Activated CD8-positive, alpha-beta memory T cell treated with anti-CD3 and anti-CD28 coated beads, Interleukin-2, amount 10 ng/mL, durations not matched to agents 7 days and 5 days (primary cell): Measurements from ENCODE around the gene SYNJ2. TPM values are rescaled to one million over a fixed set of nuclear protein-coding genes. Genes with fewer than 3 reads are reported as not detected.

Experiments
- ATAC-seq: fragments of 150-1000 bp; cut with Tn5 transposase; one replicate; pipeline ENCODE4 v1.10.0; 2021; ENCODE audit warnings: moderate library complexity
- CTCF ChIA-PET: fragments of 350-600 bp; sonication (Branson Sonifier 250); formaldehyde crosslinking; loops from one replicate; lab custom pipeline; 2021; ENCODE audit warnings: antibody characterized with exemption; lab: Charles Lee
- DNase-seq: peaks from one replicate; pipeline ENCODE4 v3.0.0-alpha.2; 2020
- H3K27ac Mint-ChIP-seq: one replicate; pipeline ENCODE4 v1.8.0; 2021; ENCODE audit warnings: mild to moderate bottlenecking, mixed read lengths
- H3K27me3 Mint-ChIP-seq: one replicate; pipeline ENCODE4 v1.8.0; 2021; ENCODE audit warnings: mixed read lengths
- H3K36me3 Mint-ChIP-seq: one replicate; pipeline ENCODE4 v1.8.0; 2021; ENCODE audit warnings: mild to moderate bottlenecking, mixed read lengths
- H3K4me1 Mint-ChIP-seq: one replicate; pipeline ENCODE4 v1.8.0; 2021; ENCODE audit warnings: mixed read lengths
- H3K4me3 Mint-ChIP-seq: one replicate; pipeline ENCODE4 v1.8.0; 2021; ENCODE audit warnings: mild to moderate bottlenecking, moderate library complexity, mixed read lengths
- H3K9me3 Mint-ChIP-seq: one replicate; pipeline ENCODE4 v1.8.0; 2022; ENCODE audit warnings: low read depth, mixed read lengths
- total RNA-seq, 2 experiments: library from RNA; stranded (reverse); gene quantifications; one replicate each; pipeline ENCODE4 v1.2.3, GENCODE V29; 2021

The SYNJ2 gene
- total RNA-seq, 2 experiments from 2014 or later: 41.2 to 42.7 TPM

- Mint-ChIP-seq H3K4me1 (peaks cover 39% of the 10 kb centered on the region), H3K36me3 (peaks cover 17% of the 10 kb centered on the region), H3K4me3 (no peak overlapping the region), H3K27ac (no peak overlapping the region), H3K27me3 (no peaks in the 10 kb centered on the region), H3K9me3 (no peaks in the 10 kb centered on the region)
- no peak for DNase-seq
- CTCF ChIA-PET: interaction anchor here (0.9 to 1.5 kb wide), 3 partner anchors 8 to 40 kb away, joined by 3 to 4 read pairs (median 3); no protein-coding TSS in a partner anchor
- ATAC-seq: no peak
These were observed 84.6 kb downstream of the SYNJ2 start for GRCh38 chr6:158066136-158066781.

GRCh38 chr6:158067436-158068015 lies 85.9 kb downstream of the SYNJ2 start:
- CTCF ChIA-PET: no interaction called here
- DNase-seq: no peak
- Mint-ChIP-seq H3K27ac (no peak overlapping the region), H3K4me3 (no peak overlapping the region), H3K4me1 (peaks cover 48% of the 10 kb centered on the region), H3K36me3 (peaks cover 24% of the 10 kb centered on the region), H3K9me3 (no peaks in the 10 kb centered on the region), H3K27me3 (no peaks in the 10 kb centered on the region)
- no peak for ATAC-seq

GRCh38 chr6:158068156-158068892 lies 86.7 kb downstream of the SYNJ2 start:
- Mint-ChIP-seq H3K4me1 (peaks cover 49% of the 10 kb centered on the region), H3K36me3 (peaks cover 24% of the 10 kb centered on the region), H3K4me3 (no peak overlapping the region), H3K27me3 (no peaks in the 10 kb centered on the region), H3K27ac (peak overlapping the region; percentile 15), H3K9me3 (no peaks in the 10 kb centered on the region)
- CTCF ChIA-PET: no interaction called here
- no peak for ATAC-seq
- DNase-seq: no peak

GRCh38 chr6:158068893-158069799 lies 87.5 kb downstream of the SYNJ2 start:
- CTCF ChIA-PET: interaction anchor here (1.0 to 5.4 kb wide), 6 partner anchors 43 to 312 kb away, joined by 4 to 39 read pairs (median 4); no protein-coding TSS in a partner anchor
- H3K4me3 Mint-ChIP-seq: no peak overlapping the region
- peak overlapping the region; percentile 60 for H3K27ac Mint-ChIP-seq
- peaks cover 24% of the 10 kb centered on the region for H3K36me3 Mint-ChIP-seq
- no peaks in the 10 kb centered on the region for H3K9me3 Mint-ChIP-seq
- H3K27me3 Mint-ChIP-seq: no peaks in the 10 kb centered on the region
- no peak for DNase-seq
- H3K4me1 Mint-ChIP-seq: peaks cover 49% of the 10 kb centered on the region
- ATAC-seq: no peak

GRCh38 chr6:158069800-158070195 lies 88.1 kb downstream of the SYNJ2 start:
- Mint-ChIP-seq H3K9me3 (no peaks in the 10 kb centered on the region), H3K36me3 (peaks cover 28% of the 10 kb centered on the region), H3K4me1 (peaks cover 51% of the 10 kb centered on the region), H3K4me3 (no peak overlapping the region), H3K27me3 (no peaks in the 10 kb centered on the region), H3K27ac (no peak overlapping the region)
- DNase-seq (no peak), ATAC-seq (no peak)
- CTCF ChIA-PET: interaction anchor here (1.0 to 5.4 kb wide), 7 partner anchors 8 to 312 kb away, joined by 4 to 39 read pairs (median 5); no protein-coding TSS in a partner anchor

- no peak for ATAC-seq
- peaks cover 51% of the 10 kb centered on the region for H3K4me1 Mint-ChIP-seq
- CTCF ChIA-PET: interaction anchor here (1.1 to 5.4 kb wide), 6 partner anchors 9 to 313 kb away, joined by 3 to 39 read pairs (median 8); no protein-coding TSS in a partner anchor
- no peak overlapping the region for H3K4me3 Mint-ChIP-seq
- no peaks in the 10 kb centered on the region for H3K9me3 Mint-ChIP-seq
- H3K27me3 Mint-ChIP-seq: no peaks in the 10 kb centered on the region
- H3K36me3 Mint-ChIP-seq: peaks cover 31% of the 10 kb centered on the region
- no peak overlapping the region for H3K27ac Mint-ChIP-seq
- DNase-seq: no peak
These were observed 88.8 kb downstream of the SYNJ2 start for GRCh38 chr6:158070513-158070912.

GRCh38 chr6:158071121-158072082 lies 89.7 kb downstream of the SYNJ2 start:
- Mint-ChIP-seq H3K9me3 (no peaks in the 10 kb centered on the region), H3K4me1 (peaks cover 43% of the 10 kb centered on the region), H3K27ac (peak overlapping the region; percentile 79), H3K36me3 (peaks cover 34% of the 10 kb centered on the region), H3K4me3 (no peak overlapping the region), H3K27me3 (no peaks in the 10 kb centered on the region)
- CTCF ChIA-PET: interaction anchor here (0.6 to 5.4 kb wide), 40 partner anchors 7 to 798 kb away, joined by 3 to 39 read pairs (median 4); partner anchors contain the start of gene SYNJ2
- DNase-seq (no peak), ATAC-seq (peak; percentile 18)

- Mint-ChIP-seq H3K4me1 (peaks cover 40% of the 10 kb centered on the region), H3K27ac (peak overlapping the region; percentile 79), H3K27me3 (no peaks in the 10 kb centered on the region), H3K9me3 (no peaks in the 10 kb centered on the region), H3K36me3 (peaks cover 34% of the 10 kb centered on the region), H3K4me3 (no peak overlapping the region)
- peak; percentile 74 for ATAC-seq
- CTCF ChIA-PET: interaction anchor here (0.7 to 5.4 kb wide), 48 partner anchors 8 to 798 kb away, joined by 3 to 39 read pairs (median 4); partner anchors contain the start of gene SYNJ2
- DNase-seq: peak; percentile 82
These were observed 90.5 kb downstream of the SYNJ2 start for GRCh38 chr6:158072083-158072721.

GRCh38 chr6:158073776-158074175 lies 92.1 kb downstream of the SYNJ2 start:
- Mint-ChIP-seq H3K4me1 (peaks cover 25% of the 10 kb centered on the region), H3K27me3 (no peaks in the 10 kb centered on the region), H3K9me3 (no peaks in the 10 kb centered on the region), H3K36me3 (peaks cover 37% of the 10 kb centered on the region), H3K4me3 (no peak overlapping the region), H3K27ac (peak overlapping the region; percentile 23)
- CTCF ChIA-PET: interaction anchor here (1.2 to 5.4 kb wide), 6 partner anchors 10 to 317 kb away, joined by 3 to 39 read pairs (median 8); partner anchors contain the start of gene SYNJ2
- ATAC-seq (no peak), DNase-seq (no peak)

- ATAC-seq (no peak), DNase-seq (no peak)
- peaks cover 12% of the 10 kb centered on the region for H3K4me1 Mint-ChIP-seq
- CTCF ChIA-PET: interaction anchor here (1.0 to 1.8 kb wide), 4 partner anchors 11 to 112 kb away, joined by 3 to 6 read pairs (median 3); no protein-coding TSS in a partner anchor
- H3K27me3 Mint-ChIP-seq: no peaks in the 10 kb centered on the region
- peaks cover 41% of the 10 kb centered on the region for H3K36me3 Mint-ChIP-seq
- no peak overlapping the region for H3K4me3 Mint-ChIP-seq
- H3K9me3 Mint-ChIP-seq: no peaks in the 10 kb centered on the region
- H3K27ac Mint-ChIP-seq: no peak overlapping the region
These were observed 94.9 kb downstream of the SYNJ2 start for GRCh38 chr6:158076548-158076947.

GRCh38 chr6:158077676-158078075 lies 96.0 kb downstream of the SYNJ2 start:
- CTCF ChIA-PET: interaction anchor here (0.7 to 1.8 kb wide), 5 partner anchors 12 to 364 kb away, joined by 3 to 6 read pairs (median 3); no protein-coding TSS in a partner anchor
- peaks cover 40% of the 10 kb centered on the region for H3K36me3 Mint-ChIP-seq

More at GRCh38 chr6:158077676-158078075, 96.0 kb downstream of the SYNJ2 start:
- H3K4me3 Mint-ChIP-seq: no peak overlapping the region
- peaks cover 2% of the 10 kb centered on the region for H3K4me1 Mint-ChIP-seq
- no peaks in the 10 kb centered on the region for H3K27me3 Mint-ChIP-seq
- ATAC-seq: no peak
- no peak for DNase-seq
- H3K27ac Mint-ChIP-seq: no peak overlapping the region
- H3K9me3 Mint-ChIP-seq: no peaks in the 10 kb centered on the region
